ENCODE results near the gene HOXA11. TPM values are rescaled to one million over a fixed set of nuclear protein-coding genes. Genes with fewer than 3 reads are reported as not detected.

HOXA11 gene
- total and polyA plus RNA-seq, 10 donors, result not detected

GRCh38 chr7:27163288-27164044, 21.6 kb downstream of the HOXA11 start:
- no peaks in the 10 kb centered on the region for H3K36me3 ChIP-seq
- DNase-seq, result peak; percentile 52
- H3K27me3 ChIP-seq (replicated peaks in 1 of 7), result peaks cover 23 to 100% (median 93%) of the 10 kb centered on the region in 7 donors
- TF ChIP-seq POLR2AphosphoS5 (IDR thresholded peaks at IDR 0.05), result no peak
- no peak for TF ChIP-seq POLR2A (IDR thresholded peaks at IDR 0.05)
- TF ChIP-seq CTCF (IDR thresholded peaks at IDR 0.05 in 8 of 11, conservative IDR thresholded peaks at IDR 0.05 in 3 of 11), result no peak
- no peak overlapping the region for H3K27ac ChIP-seq
- intact Hi-C loops (cut with DNase I; ENCODE audit: low total_unique reads), result loop anchor here (5.0 to 10.0 kb wide), 3 partner anchors 481 to 1299 kb away; no protein-coding TSS in a partner anchor
- peaks cover 20 to 90% (median 62%) of the 10 kb centered on the region in 6 donors for H3K4me1 ChIP-seq
- 24 to 55% (median 36%) methylated on average over 24 of the region's 24 CpGs for WGBS, 5 donors
- peak overlapping the region in 3 of 8 donors; percentile 43 to 65 (median 50) for H3K4me3 ChIP-seq
- peaks cover 0 to 15% (median 0%) of the 10 kb centered on the region in 8 donors for H3K9me3 ChIP-seq

- 48 to 66% (median 60%) methylated on average over 7 of the region's 7 CpGs for WGBS, 5 donors
- DNase-seq, result no peak
- Histone ChIP-seq H3K27me3 (replicated peaks in 1 of 7) (peaks cover 18 to 100% (median 93%) of the 10 kb centered on the region in 7 donors), H3K4me1 (peaks cover 20 to 94% (median 62%) of the 10 kb centered on the region in 6 donors), H3K4me3 (no peak overlapping the region), H3K36me3 (no peaks in the 10 kb centered on the region), H3K27ac (no peak overlapping the region), H3K9me3 (peaks cover 0 to 15% (median 0%) of the 10 kb centered on the region in 8 donors)
- TF ChIP-seq CTCF (IDR thresholded peaks at IDR 0.05 in 8 of 11, conservative IDR thresholded peaks at IDR 0.05 in 3 of 11), result no peak
- TF ChIP-seq POLR2AphosphoS5 (IDR thresholded peaks at IDR 0.05), result no peak
- intact Hi-C loops (cut with DNase I; ENCODE audit: low total_unique reads), result loop anchor here (5.0 to 10.0 kb wide), 3 partner anchors 480 to 1298 kb away; no protein-coding TSS in a partner anchor
Observed at GRCh38 chr7:27162561-27163287, 22.3 kb downstream of the HOXA11 start.

GRCh38 chr7:27161721-27162560, 23.1 kb downstream of the HOXA11 start:
- H3K36me3 ChIP-seq, result no peaks in the 10 kb centered on the region
- 33 to 40% (median 39%) methylated on average over 19 to 30 of the region's 30 CpGs for WGBS, 5 donors
- H3K4me3 ChIP-seq, result peak overlapping the region in 3 of 8 donors; percentile 54 to 87 (median 65)
- no peak overlapping the region for H3K27ac ChIP-seq
- TF ChIP-seq CTCF (IDR thresholded peaks at IDR 0.05 in 8 of 11, conservative IDR thresholded peaks at IDR 0.05 in 3 of 11), result no peak
- TF ChIP-seq POLR2AphosphoS5 (IDR thresholded peaks at IDR 0.05), result no peak
- no peak for TF ChIP-seq POLR2A (IDR thresholded peaks at IDR 0.05)
- DNase-seq, result peak; percentile 78
- peaks cover 0 to 15% (median 0%) of the 10 kb centered on the region in 8 donors for H3K9me3 ChIP-seq
- intact Hi-C loops (cut with DNase I; ENCODE audit: low total_unique reads), result loop anchor here (5.0 to 10.0 kb wide), 3 partner anchors 480 to 1297 kb away; no protein-coding TSS in a partner anchor
- peaks cover 18 to 100% (median 93%) of the 10 kb centered on the region in 7 donors for H3K27me3 ChIP-seq (replicated peaks in 1 of 7)
- peaks cover 20 to 96% (median 63%) of the 10 kb centered on the region in 6 donors for H3K4me1 ChIP-seq
